ENCODE results near the gene CSH1. TPM values are rescaled to one million over a fixed set of nuclear protein-coding genes. Genes with fewer than 3 reads are reported as not detected.
"Not testable (repeated sequence)": the region's sequence is repeated elsewhere in the genome, so short reads cannot be mapped to it uniquely, and the experiment has no call there.

CSH1 gene
- total and polyA plus RNA-seq, 2 donors (not counting 3 experiments of a cell fraction or from before 2014, with no cell fraction given) = not detected

DNA sequence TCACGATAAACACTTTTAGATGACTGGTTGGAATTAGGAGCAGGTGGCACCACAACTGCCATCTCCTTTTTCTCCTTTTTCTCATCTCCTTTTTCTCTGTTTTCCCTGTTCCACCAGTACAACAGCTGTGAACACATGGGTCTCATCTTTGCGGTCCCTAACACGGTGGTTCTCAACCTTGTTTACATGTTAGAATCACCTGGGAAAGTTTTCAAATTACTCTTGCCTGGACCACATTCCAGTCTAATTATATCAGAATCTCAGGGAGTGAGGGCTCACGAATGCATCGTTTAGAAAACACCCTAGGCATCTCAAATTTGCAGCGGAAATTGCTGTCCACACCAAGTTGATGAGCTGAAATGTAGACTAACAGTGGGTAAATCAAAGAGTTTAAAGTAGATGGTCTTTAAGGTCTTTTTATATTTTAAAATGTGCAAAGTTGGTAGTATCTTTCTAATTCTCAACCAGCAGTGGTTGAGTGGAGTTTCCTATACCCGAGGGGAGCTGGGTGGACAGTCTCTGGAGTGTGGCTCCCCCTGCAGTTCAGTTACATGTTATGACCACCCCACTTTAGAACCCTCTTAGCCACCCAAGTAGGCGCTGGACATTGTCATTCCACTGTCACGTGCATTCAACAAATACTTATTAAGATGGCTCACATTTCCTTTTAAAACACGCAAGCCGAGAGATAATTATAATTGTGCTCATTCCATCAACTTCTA lies 3.9 kb downstream of the CSH1 start:
- H2AFZ ChIP-seq (ENCODE audit: low read depth, low read length); H3K4me1 ChIP-seq (ENCODE audit: control insufficient read depth, extremely low read depth, insufficient read depth, low read length); H3K4me3 ChIP-seq (replicated peaks in 1 of 3; ENCODE audit: insufficient read depth in 1 of 3, low read depth in 1 of 3, low read length in 3 of 3); BruUV-seq (replicated peaks); H3K27me3 ChIP-seq (ENCODE audit: control insufficient read depth in 2 of 2, insufficient read depth in 2 of 2, low read length in 2 of 2); H3K9me3 ChIP-seq (replicated peaks; ENCODE audit: control insufficient read depth, insufficient read depth, low read length); FAIRE-seq; H3K4me2 ChIP-seq (ENCODE audit: insufficient read depth, low read length); H3K27ac ChIP-seq (ENCODE audit: insufficient read depth, low read depth, low read length); H3K36me3 ChIP-seq (ENCODE audit: control insufficient read depth in 2 of 2, extremely low read depth in 1 of 2, insufficient read depth in 2 of 2, low read length in 2 of 2); H3K9me1 ChIP-seq (replicated peaks; ENCODE audit: control insufficient read depth, extremely low read depth, insufficient read depth, low read length); H3K79me2 ChIP-seq (ENCODE audit: control insufficient read depth, insufficient read depth, low read length); H3K9ac ChIP-seq (replicated peaks; ENCODE audit: extremely low read depth, insufficient read depth, low read length); H4K20me1 ChIP-seq (replicated peaks; ENCODE audit: control insufficient read depth, extremely low read depth, insufficient read depth, low read length); POLR2A ChIA-PET; DNase-seq (ENCODE audit: low read depth, low spot score); dilution Hi-C loops (cut with MboI; ENCODE audit: extremely low pct_ligation_motif_present, low sequenced_read_pairs); intact Hi-C loops (cut with micrococcal nuclease): not testable (repeated sequence)
- TF ChIP-seq, protein P1, sequence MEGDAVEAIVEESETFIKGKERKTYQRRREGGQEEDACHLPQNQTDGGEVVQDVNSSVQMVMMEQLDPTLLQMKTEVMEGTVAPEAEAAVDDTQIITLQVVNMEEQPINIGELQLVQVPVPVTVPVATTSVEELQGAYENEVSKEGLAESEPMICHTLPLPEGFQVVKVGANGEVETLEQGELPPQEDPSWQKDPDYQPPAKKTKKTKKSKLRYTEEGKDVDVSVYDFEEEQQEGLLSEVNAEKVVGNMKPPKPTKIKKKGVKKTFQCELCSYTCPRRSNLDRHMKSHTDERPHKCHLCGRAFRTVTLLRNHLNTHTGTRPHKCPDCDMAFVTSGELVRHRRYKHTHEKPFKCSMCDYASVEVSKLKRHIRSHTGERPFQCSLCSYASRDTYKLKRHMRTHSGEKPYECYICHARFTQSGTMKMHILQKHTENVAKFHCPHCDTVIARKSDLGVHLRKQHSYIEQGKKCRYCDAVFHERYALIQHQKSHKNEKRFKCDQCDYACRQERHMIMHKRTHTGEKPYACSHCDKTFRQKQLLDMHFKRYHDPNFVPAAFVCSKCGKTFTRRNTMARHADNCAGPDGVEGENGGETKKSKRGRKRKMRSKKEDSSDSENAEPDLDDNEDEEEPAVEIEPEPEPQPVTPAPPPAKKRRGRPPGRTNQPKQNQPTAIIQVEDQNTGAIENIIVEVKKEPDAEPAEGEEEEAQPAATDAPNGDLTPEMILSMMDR (IDR thresholded peaks at IDR 0.05; ENCODE audit: extremely low read depth in 1 of 2, insufficient read depth in 1 of 2, low read depth in 1 of 2, low read length in 2 of 2) = peak in 1 of 2 donors; percentile 22
- CTCF ChIA-PET = interaction anchor here (0.8 to 2.1 kb wide), 6 partner anchors 9 to 54 kb away, joined by 3 to 5 read pairs (median 4); no protein-coding TSS in a partner anchor

DNA sequence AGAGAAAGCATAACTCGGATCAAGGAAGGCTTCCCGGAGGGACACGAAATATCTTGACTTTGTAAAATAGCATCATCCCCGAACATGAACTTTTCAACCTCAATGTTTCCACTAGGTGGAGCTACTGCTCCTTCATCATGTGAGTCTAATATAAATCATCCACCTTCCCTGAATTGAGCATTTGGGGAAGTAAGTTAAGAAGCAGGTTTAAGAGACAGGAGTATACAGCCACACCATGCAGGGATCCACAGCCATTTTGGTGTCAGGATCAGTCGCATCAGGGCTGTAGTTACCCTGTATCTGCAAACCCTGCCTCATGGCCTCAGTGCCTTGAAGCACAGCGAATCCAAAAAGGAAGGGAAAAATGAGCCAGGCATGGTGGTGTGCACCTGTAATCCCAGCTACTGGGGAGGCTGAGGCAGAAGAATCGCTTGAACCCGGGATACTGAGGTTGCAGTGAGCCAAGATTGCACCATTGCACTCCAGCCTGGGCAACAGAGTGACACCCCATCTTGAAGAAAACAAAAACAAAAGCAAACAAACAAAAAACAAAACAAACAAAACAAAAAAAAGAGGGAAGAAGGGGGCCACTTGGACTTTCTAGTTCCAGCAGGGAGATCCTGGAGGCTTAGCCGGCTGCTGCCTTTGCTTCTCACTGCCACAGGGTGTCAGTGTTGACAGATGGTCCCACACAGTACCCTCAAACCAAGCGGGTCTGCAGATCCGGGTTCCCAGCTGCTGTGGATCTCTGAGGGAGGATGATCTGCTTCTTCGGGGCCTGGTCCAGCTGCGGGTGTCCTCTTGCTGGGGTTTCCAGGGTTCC lies 7.1 kb downstream of the CSH1 start:
- CTCF ChIA-PET = interaction anchor here (0.6 to 2.8 kb wide), 12 partner anchors 9 to 245 kb away, joined by 3 to 16 read pairs (median 4); no protein-coding TSS in a partner anchor
- H3K27ac ChIP-seq (ENCODE audit: insufficient read depth, low read depth, low read length); H3K9me3 ChIP-seq (replicated peaks; ENCODE audit: control insufficient read depth, insufficient read depth, low read length); H3K4me2 ChIP-seq (ENCODE audit: insufficient read depth, low read length); H3K9me1 ChIP-seq (replicated peaks; ENCODE audit: control insufficient read depth, extremely low read depth, insufficient read depth, low read length); H2AFZ ChIP-seq (ENCODE audit: low read depth, low read length); dilution Hi-C loops (cut with MboI; ENCODE audit: extremely low pct_ligation_motif_present, low sequenced_read_pairs); H3K9ac ChIP-seq (replicated peaks; ENCODE audit: extremely low read depth, insufficient read depth, low read length); POLR2A ChIA-PET; H3K36me3 ChIP-seq (ENCODE audit: control insufficient read depth in 2 of 2, extremely low read depth in 1 of 2, insufficient read depth in 2 of 2, low read length in 2 of 2); intact Hi-C loops (cut with micrococcal nuclease); H3K27me3 ChIP-seq (ENCODE audit: control insufficient read depth in 2 of 2, insufficient read depth in 2 of 2, low read length in 2 of 2); H3K79me2 ChIP-seq (ENCODE audit: control insufficient read depth, insufficient read depth, low read length); H4K20me1 ChIP-seq (replicated peaks; ENCODE audit: control insufficient read depth, extremely low read depth, insufficient read depth, low read length); H3K4me1 ChIP-seq (ENCODE audit: control insufficient read depth, extremely low read depth, insufficient read depth, low read length); H3K4me3 ChIP-seq (replicated peaks in 1 of 3; ENCODE audit: insufficient read depth in 1 of 3, low read depth in 1 of 3, low read length in 3 of 3); BruUV-seq (replicated peaks): not testable (repeated sequence)
- FAIRE-seq (peak; percentile 81), DNase-seq (ENCODE audit: low read depth, low spot score) (peak; percentile 27)
- TF ChIP-seq, protein P1 (IDR thresholded peaks at IDR 0.05; ENCODE audit: extremely low read depth in 1 of 2, insufficient read depth in 1 of 2, low read depth in 1 of 2, low read length in 2 of 2) = peak; percentile 10 to 49

DNA sequence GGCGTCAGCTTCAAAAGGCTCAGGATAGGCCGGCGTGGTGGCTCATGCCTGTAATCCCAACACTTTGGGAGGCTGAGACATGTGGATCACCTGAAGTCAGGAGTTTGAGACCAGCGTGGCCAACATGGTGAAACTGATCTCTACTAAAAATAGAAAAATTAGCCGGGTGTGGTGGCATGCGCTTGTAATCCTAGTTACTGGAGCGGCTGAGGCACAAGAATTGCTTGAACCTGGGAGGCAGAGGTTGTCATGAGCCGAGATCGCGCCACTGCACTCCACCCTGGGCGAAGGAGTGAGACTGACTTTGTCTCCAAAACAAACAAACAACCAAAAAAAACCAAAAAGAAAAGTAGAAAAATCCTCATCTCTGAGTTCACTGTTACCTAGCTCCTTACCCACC lies 11.3 kb downstream of the CSH1 start:
- POLR2A ChIA-PET; BruUV-seq (replicated peaks); intact Hi-C loops (cut with micrococcal nuclease); H3K79me2 ChIP-seq (ENCODE audit: control insufficient read depth, insufficient read depth, low read length); H3K9ac ChIP-seq (replicated peaks; ENCODE audit: extremely low read depth, insufficient read depth, low read length); dilution Hi-C loops (cut with MboI; ENCODE audit: extremely low pct_ligation_motif_present, low sequenced_read_pairs); H3K27ac ChIP-seq (ENCODE audit: insufficient read depth, low read depth, low read length); H3K9me3 ChIP-seq (replicated peaks; ENCODE audit: control insufficient read depth, insufficient read depth, low read length); H3K4me3 ChIP-seq (replicated peaks in 1 of 3; ENCODE audit: insufficient read depth in 1 of 3, low read depth in 1 of 3, low read length in 3 of 3); H3K4me2 ChIP-seq (ENCODE audit: insufficient read depth, low read length); H4K20me1 ChIP-seq (replicated peaks; ENCODE audit: control insufficient read depth, extremely low read depth, insufficient read depth, low read length); H3K27me3 ChIP-seq (ENCODE audit: control insufficient read depth in 2 of 2, insufficient read depth in 2 of 2, low read length in 2 of 2); H2AFZ ChIP-seq (ENCODE audit: low read depth, low read length); H3K36me3 ChIP-seq (ENCODE audit: control insufficient read depth in 2 of 2, extremely low read depth in 1 of 2, insufficient read depth in 2 of 2, low read length in 2 of 2); H3K9me1 ChIP-seq (replicated peaks; ENCODE audit: control insufficient read depth, extremely low read depth, insufficient read depth, low read length); DNase-seq (ENCODE audit: low read depth, low spot score); FAIRE-seq; H3K4me1 ChIP-seq (ENCODE audit: control insufficient read depth, extremely low read depth, insufficient read depth, low read length): not testable (repeated sequence)
- CTCF ChIA-PET = interaction anchor here (0.9 kb wide), 1 partner anchor 248 kb away, joined by 4 read pairs; no protein-coding TSS in a partner anchor
